MM.1S (cell line): ENCODE measurements around the gene CRYBG3.

Experiments
- DNase-seq: peaks from one replicate; pipeline ENCODE4 v3.0.0-alpha.2; 2015
- H2AFZ ChIP-seq: fragments of 300-600 bp; sonication (generic); 2 replicates; pipeline ENCODE4 v1.6.0; 2016; ENCODE audit warnings: antibody characterized with exemption, low read length
- H3F3A ChIP-seq: fragments of 300-600 bp; sonication (generic); 2 replicates; pipeline ENCODE4 v1.6.1; 2016; ENCODE audit warnings: mild to moderate bottlenecking, antibody characterized with exemption, low read length, moderate library complexity, mixed read lengths; ENCODE audit not compliant: insufficient read depth
- H3K27ac ChIP-seq: fragments of 300-600 bp; sonication (generic); 2 replicates; pipeline ENCODE4 v1.5.1; 2016; ENCODE audit warnings: mild to moderate bottlenecking, low read length
- H3K27me3 ChIP-seq: fragments of 300-600 bp; sonication (generic); replicated peaks from 2 replicates; pipeline ENCODE4 v1.6.0; 2016; ENCODE audit warnings: low read length; ENCODE audit not compliant: insufficient read depth
- H3K36me3 ChIP-seq: fragments of 300-600 bp; sonication (generic); replicated peaks from 2 replicates; pipeline ENCODE4 v1.6.1; 2016; ENCODE audit warnings: mild to moderate bottlenecking, low read length, mixed read lengths; ENCODE audit not compliant: insufficient read depth
- H3K4me1 ChIP-seq: fragments of 300-600 bp; sonication (generic); 2 replicates; pipeline ENCODE4 v1.6.1; 2016; ENCODE audit warnings: low read length, mixed read lengths
- H3K4me2 ChIP-seq: fragments of 300-600 bp; sonication (generic); 2 replicates; pipeline ENCODE4 v1.6.0; 2016; ENCODE audit warnings: low read depth, low read length
- H3K4me3 ChIP-seq: fragments of 300-600 bp; sonication (generic); 2 replicates; pipeline ENCODE4 v1.5.1; 2016; ENCODE audit warnings: low read length, mixed read lengths
- H3K79me2 ChIP-seq: fragments of 300-600 bp; sonication (generic); 2 replicates; pipeline ENCODE4 v1.6.1; 2016; ENCODE audit warnings: mixed run types, low read length, mixed read lengths
- H3K9ac ChIP-seq: fragments of 300-600 bp; sonication (generic); 2 replicates; pipeline ENCODE4 v1.6.1; 2016; ENCODE audit warnings: low read length, mixed read lengths
- H3K9me2 ChIP-seq: fragments of 300-600 bp; sonication (generic); replicated peaks from 2 replicates; pipeline ENCODE4 v1.6.1; 2016; ENCODE audit warnings: mild to moderate bottlenecking, low read length, mixed read lengths; ENCODE audit not compliant: insufficient read depth
- H3K9me3 ChIP-seq: fragments of 300-600 bp; sonication (generic); replicated peaks from 2 replicates; pipeline ENCODE4 v1.6.1; 2016; ENCODE audit warnings: mild to moderate bottlenecking, low read length, mixed read lengths; ENCODE audit not compliant: insufficient read depth
- H4K20me1 ChIP-seq: fragments of 300-600 bp; sonication (generic); 2 replicates; pipeline ENCODE4 v1.6.1; 2016; ENCODE audit warnings: mild to moderate bottlenecking, low read length, moderate library complexity, mixed read lengths; ENCODE audit not compliant: insufficient read depth
- CTCF ChIP-seq: fragments of 300-600 bp; sonication (generic); IDR thresholded peaks from 2 replicates; pipeline ENCODE4 v1.5.1; 2016; ENCODE audit warnings: antibody characterized with exemption, low read length, mixed read lengths
- EZH2 ChIP-seq: fragments of 300-600 bp; sonication (generic); optimal IDR thresholded peaks from 2 replicates; pipeline ENCODE3; 2017; ENCODE audit warnings: low read depth, mild to moderate bottlenecking, antibody characterized with exemption, low read length, mixed read lengths
- EZH2phosphoT487 ChIP-seq: fragments of 300-600 bp; sonication (generic); IDR thresholded peaks from 2 replicates; pipeline ENCODE4 v1.6.1; 2018; ENCODE audit warnings: antibody characterized with exemption, low read length

CRYBG3 gene

DNA sequence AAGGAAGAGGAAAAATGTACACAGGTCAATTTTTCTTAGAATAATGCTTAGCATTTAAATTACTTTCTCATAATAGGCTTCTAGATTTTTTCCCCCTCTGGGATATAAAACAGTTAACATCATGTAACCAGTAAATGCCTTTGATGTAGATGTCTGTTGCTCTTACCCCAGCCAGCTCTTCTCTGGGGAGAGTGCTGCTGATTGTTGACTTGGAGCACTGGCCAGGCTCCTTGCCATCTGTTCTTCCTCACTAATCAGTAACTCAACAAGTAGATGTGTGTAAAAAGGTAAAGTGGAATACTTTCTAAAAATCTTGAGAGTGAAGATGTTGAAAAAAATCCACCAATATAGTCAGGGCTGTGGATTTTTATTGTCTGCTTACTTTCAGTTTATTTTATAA, 108.2 kb downstream of the CRYBG3 start:
- H3K27ac ChIP-seq: no peak overlapping the region
- H2AFZ ChIP-seq: no peak overlapping the region
- no peaks in the 10 kb centered on the region for H3K9me3 ChIP-seq
- no peaks in the 10 kb centered on the region for H3K9me2 ChIP-seq
- no peaks in the 10 kb centered on the region for H3K27me3 ChIP-seq
- TF ChIP-seq CTCF (no peak), EZH2 (no peak), EZH2phosphoT487 (no peak)
- H3K79me2 ChIP-seq: no peaks in the 10 kb centered on the region
- no peak overlapping the region for H3K4me3 ChIP-seq
- H3K9ac ChIP-seq: no peak overlapping the region
- no peaks in the 10 kb centered on the region for H3F3A ChIP-seq
- no peaks in the 10 kb centered on the region for H3K4me1 ChIP-seq
- H4K20me1 ChIP-seq: no peaks in the 10 kb centered on the region
- H3K4me2 ChIP-seq: no peak overlapping the region
- H3K36me3 ChIP-seq: no peaks in the 10 kb centered on the region
- DNase-seq: no peak

GRCh38 chr3:97931218-97931617, 109.4 kb downstream of the CRYBG3 start:
- H3K27me3 ChIP-seq: no peaks in the 10 kb centered on the region
- no peak for DNase-seq
- H3K9me3 ChIP-seq: no peaks in the 10 kb centered on the region
- H3K4me2 ChIP-seq: no peak overlapping the region
- TF ChIP-seq EZH2: no peak
- no peak for TF ChIP-seq CTCF
- TF ChIP-seq EZH2phosphoT487: no peak
- H3K9ac ChIP-seq: no peak overlapping the region
- no peaks in the 10 kb centered on the region for H3K9me2 ChIP-seq
- no peak overlapping the region for H2AFZ ChIP-seq
- no peaks in the 10 kb centered on the region for H4K20me1 ChIP-seq
- no peaks in the 10 kb centered on the region for H3K36me3 ChIP-seq
- no peaks in the 10 kb centered on the region for H3F3A ChIP-seq
- no peaks in the 10 kb centered on the region for H3K79me2 ChIP-seq
- no peak overlapping the region for H3K4me3 ChIP-seq
- no peak overlapping the region for H3K27ac ChIP-seq
- H3K4me1 ChIP-seq: no peaks in the 10 kb centered on the region

GRCh38 chr3:97932387-97932801, 110.6 kb downstream of the CRYBG3 start:
- Histone ChIP-seq H3K9ac (no peak overlapping the region), H3K4me3 (no peak overlapping the region), H4K20me1 (no peaks in the 10 kb centered on the region), H3K9me2 (no peaks in the 10 kb centered on the region), H3K79me2 (no peaks in the 10 kb centered on the region), H2AFZ (no peak overlapping the region), H3K36me3 (no peaks in the 10 kb centered on the region), H3F3A (no peaks in the 10 kb centered on the region), H3K27ac (no peak overlapping the region), H3K9me3 (no peaks in the 10 kb centered on the region), H3K27me3 (no peaks in the 10 kb centered on the region), H3K4me2 (no peak overlapping the region), H3K4me1 (no peaks in the 10 kb centered on the region)
- DNase-seq: no peak
- TF ChIP-seq EZH2: no peak
- TF ChIP-seq EZH2phosphoT487: no peak
- no peak for TF ChIP-seq CTCF
